ENCODE results near the gene MRGPRD.

MRGPRD gene

DNA sequence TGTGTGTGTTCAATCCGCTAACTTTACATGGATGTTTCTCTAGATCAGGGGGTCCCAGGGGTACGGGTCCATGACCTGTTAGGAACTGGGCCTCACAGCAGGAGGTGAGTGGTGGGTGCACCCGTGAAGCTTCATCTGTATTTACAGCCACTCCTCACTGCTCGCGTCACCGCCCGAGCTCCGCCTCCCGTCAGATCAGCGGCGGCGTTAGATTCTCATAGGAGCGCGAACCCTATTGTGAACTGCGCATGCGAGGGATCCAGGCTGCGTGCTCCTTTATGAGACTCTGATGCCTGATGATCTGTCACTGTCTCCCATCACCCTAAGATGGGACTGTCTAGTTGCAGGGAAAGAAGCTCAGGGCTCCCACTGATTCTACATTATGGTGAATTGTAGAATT is 31.9 kb downstream of the MRGPRD start:
- DNase-seq (ENCODE audit: low read depth in 1 of 2, low spot score in 1 of 2), result no peak

DNA sequence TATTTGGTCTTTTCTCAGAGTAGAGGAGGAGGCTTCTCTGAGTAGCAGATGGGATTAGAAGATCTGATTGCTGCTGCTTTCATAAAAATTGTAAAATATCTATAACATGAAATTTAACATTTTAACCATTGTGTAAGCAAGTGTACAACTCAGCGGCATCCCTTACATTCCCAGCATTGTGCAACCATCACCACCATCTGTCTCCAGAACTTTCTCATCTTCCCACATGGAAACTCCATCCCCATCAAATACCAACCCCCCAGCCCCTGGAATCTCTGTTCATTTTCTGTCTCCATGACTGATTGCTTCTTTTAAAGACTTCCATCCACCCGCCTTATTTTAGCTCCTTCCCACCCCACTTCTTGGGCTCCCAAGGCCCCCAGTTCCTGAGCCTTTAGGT is 32.3 kb downstream of the MRGPRD start:
- DNase-seq (ENCODE audit: low read depth in 1 of 2, low spot score in 1 of 2), result no peak

DNA sequence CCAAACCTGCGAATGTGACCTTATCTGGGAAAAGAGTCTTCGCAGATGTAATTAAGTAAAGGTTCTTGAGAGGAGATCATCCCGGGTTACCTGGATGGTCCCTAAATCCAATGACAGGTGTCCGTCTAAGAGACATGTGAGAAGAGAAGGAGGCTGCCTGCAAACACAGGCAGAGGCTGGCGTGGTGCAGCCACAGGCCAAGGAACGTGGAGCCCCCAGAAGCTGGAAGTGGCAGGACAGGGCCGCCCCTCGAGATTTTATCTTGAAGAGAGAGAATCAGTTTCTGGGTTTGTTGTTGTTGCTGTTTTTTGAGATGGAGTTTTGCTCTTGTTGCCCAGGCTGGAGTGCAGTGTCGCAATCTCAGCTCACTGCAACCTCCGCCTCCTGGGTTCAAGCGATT is 33.6 kb downstream of the MRGPRD start:
- no peak for DNase-seq (ENCODE audit: low read depth in 1 of 2, low spot score in 1 of 2)

DNA sequence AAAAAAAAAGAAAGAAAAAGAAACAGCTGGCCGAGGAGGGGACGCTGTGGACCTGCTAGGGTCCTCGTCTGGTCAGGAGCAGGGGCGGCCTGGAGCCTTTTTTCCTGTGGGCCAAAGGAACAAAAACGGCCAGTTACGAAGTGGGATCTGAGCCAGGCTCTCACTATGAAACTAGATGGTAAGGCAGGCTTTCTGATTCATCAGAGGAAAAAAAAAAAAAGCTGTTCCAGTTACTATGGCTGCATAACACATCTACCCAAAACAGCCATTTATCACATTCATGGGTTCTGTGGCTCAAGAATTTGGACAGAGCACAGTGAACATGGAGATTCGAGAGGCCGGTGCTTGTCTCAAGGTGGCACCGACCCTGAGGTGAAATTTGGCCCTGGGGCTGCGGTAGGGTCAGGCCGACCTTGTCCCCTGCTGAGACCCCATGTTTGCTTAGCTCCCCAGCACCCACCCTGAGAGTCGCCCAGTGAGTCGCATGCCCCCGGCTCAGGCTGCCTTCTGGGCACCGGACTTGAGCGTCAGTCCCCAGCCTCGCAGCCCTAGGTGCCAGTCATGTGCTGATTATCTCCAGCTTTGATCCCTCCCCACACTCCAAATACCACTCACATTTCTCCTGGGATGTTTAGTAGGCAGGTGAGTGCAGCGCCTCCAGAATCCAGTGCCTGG is 34.2 kb downstream of the MRGPRD start:
- no peak for DNase-seq (ENCODE audit: low read depth in 1 of 2, low spot score in 1 of 2)

DNA sequence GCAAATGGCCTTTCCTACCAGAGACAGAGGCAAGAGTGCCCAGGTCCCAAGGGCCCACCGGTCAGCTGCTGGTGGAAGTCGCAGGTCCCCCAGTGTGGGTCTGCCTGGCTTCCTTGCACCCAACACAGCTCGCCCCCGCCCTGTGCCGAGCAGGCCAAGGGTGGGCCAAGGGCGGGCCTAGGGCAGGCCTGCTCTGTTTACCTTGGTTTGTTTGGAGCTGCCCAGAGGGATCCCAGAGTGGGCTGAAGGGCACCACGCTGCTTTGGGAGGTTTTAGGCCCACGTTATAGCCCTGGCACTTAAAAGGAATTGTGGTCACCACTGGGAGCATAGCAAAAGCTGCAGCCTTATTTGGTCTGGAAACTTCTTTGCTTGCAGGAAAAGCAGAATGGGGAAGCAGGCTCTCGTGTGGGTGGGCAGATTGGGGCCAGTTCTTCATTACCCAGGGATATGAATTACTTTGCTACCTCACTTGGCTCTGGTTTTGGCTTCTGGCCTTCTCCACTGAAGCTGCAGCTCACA is 38.0 kb downstream of the MRGPRD start:
- DNase-seq (ENCODE audit: low read depth in 1 of 2, low spot score in 1 of 2), result no peak

DNA sequence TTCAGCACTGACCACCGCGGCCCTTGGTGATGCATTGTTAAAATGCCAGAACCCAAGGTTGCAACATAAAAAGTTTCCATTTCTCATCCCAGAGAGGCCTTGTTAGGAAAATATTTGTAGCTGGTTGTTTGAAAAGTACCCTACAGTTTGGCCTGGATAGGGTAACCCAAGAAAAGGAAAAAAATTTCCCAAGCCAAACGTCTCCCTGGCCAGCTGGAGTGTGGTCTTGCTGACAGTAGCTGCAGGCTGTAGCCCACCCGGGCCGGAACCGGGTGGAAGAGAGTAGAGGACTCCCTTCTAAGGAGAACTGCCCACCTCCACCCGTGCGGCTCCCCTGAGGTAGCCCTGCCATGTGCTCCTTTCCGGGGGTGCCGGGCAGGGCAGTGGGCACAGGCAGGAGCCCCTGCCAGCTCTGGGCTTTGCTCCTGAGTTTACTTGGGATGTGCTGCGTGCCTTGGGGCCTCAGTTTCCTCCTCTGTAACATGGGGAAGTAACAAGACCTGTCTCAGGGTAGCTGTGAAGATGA is 38.6 kb downstream of the MRGPRD start:
- DNase-seq (ENCODE audit: low read depth in 1 of 2, low spot score in 1 of 2), result no peak

DNA sequence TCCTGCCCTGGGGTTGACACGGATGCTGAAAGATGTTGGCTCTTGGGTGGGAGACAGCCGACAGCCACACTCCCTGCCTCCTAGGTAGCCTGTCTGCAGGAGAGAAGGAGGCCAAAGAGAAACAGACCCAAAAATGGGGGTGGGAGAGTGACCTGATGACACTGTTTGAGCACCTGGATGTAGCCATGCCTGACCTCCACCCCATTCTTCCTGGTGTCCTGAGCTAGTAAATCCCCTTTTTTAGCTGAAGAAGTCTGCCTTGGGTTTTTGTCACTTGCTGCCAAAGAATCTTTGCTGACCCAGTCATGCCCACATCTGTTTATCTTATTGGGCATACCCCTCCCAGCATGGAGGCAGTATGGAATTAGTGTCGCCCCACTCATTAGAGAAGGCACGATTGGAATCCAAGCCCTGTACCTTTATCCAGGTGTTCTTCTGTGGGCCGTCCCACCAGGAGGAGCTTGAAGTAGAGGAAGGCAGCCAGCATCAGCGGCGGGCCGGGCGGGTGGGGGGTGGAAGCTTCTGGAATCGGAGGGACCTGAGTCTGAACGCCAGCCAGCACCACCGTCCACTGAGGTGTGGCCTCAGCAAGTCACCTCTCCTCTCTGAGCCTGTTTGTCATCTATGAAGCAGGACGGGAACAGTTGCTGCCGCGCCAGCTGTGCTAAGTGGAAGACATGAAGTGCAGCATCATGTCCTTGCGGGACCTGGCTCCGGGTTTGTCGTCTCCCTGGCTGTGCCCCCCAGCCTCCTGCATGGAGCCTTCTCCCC is 39.3 kb downstream of the MRGPRD start:
- DNase-seq (ENCODE audit: low read depth in 1 of 2, low spot score in 1 of 2), result no peak

DNA sequence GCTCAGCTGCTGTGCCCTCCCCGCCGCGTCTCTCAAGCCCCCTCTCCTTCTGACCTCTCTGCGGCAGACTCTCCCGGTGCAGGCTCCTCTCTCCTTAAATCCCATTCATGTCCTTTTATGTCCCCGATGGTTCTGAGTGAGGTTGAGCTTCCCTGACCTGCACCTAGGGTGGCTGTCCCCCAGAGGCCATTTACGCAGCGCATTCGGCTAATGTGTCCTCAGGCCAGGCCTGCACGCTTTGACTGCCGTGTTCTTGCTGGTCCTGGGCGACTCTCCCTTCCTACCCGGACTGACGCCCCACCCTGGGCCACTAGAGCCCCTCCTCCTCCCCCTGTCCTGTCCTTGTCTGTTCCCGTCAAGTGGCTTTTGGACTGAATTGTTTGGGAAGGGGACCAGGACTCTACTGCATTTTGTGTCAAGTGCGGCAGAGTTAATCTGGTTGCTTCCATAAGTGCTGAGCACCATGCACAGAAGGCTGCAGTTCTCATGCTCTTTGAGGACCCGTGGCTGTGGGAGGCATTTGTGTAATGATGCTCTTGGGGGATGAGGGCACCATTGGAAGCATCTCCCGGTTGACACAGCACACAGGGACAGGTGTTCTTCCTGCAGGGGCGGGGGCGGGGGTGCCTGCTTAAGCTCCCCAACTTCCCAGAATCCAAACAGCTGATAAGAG is 40.0 kb downstream of the MRGPRD start:
- DNase-seq (ENCODE audit: low read depth in 1 of 2, low spot score in 1 of 2), result no peak

DNA sequence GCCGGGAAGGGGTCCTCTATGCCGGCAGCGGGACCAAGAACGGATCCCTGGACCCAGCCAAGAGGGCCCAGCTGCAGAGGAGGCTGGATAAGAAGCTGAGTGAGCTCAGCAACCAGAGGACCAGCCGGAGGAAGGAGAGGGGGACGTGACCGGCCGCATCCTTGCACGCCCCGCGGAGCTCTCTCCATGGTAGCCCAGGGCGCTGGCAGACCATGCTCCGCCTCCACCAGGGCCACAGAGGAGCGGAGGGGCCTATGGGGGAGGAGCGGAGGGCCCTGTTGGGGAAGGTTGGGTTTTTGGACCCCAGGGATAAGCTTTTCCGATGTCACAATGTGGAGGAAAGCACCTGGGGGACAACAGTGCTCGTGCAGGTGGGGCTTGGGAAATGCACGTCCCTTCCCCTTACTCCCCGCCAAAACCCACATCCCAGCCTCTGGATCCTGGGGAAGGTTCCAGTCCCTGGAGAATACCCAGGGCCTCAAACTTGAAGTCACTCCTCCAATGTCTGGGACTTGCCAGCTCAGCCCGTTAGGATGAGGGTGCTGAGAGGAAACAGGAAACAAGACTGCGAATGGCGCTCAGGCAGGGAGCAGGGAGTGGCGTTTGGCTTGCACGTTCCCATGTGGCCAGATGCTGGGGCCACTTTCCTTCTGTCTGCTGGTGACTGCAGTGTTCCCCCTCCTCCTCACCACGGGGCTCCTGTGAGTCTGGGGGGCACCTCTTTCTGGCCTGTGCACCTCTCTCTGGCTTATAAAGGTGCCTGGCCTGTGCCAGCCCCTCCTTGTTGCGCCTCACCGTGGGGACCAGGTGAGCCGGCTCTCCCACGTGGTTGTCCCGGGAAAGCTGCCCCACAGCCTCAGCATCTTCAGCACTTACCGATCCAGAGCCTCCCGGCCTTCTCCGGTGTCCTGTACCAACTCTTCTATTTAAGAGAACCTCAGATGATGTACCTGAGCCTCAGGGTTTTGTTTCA is 40.9 kb downstream of the MRGPRD start:
- no peak for DNase-seq (ENCODE audit: low read depth in 1 of 2, low spot score in 1 of 2)

DNA sequence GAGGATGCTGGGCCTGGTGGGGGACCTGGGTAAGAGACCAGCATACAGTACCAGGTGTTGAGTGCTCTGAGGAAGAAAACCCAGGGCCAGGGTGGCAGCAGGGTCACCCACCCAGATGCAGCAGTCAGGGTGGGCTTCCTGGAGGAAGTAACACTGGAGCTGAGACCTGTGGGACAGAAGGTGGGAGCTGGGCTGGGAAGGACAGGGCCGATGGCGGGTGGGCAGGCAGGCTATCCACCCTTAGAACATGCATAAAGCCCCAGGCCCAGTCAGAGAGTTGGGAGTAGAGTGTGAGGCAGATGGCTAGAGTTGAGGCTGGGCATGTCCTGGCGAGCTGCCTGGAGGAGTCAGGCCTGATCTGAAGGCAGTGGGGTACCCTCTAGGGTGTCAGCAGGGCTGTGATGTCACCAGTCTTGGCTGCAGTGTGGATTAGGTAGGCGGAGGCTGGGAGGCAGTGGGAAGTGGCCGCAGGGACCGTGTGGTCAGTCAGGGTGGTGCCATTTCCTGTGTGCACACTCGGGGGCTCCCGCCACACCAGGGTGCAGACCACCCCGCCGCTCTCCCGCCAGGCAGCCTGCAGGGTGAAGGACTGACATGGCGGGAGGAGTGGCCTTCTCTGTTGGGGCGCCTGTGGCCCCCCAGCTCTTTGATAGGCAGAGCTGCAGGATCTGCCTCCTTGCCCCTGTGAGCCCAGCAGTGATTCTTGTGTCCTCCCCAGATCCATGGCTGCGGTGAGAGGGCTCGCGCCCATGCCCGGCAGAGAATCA is 41.8 kb downstream of the MRGPRD start:
- no peak for DNase-seq (ENCODE audit: low read depth in 1 of 2, low spot score in 1 of 2)

DNA sequence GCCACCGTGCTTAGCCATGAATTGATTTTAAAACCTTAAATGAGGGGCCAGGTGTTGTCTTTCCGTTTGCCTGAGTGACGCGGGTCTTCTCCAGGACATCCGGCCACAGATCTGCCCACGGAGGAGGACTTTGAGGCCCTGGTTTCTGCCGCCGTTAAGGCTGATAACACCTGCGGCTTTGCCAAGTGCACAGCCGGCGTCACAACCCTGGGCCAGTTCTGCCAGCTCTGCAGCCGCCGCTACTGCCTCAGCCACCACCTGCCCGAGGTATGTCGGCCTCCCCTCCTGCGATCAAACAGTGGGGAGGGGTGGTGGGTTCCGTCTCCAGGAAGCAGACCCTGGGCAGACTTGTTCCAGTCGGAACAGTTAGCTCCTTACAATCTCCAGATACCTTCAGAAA is 42.7 kb downstream of the MRGPRD start:
- no peak for DNase-seq (ENCODE audit: low read depth in 1 of 2, low spot score in 1 of 2)

DNA sequence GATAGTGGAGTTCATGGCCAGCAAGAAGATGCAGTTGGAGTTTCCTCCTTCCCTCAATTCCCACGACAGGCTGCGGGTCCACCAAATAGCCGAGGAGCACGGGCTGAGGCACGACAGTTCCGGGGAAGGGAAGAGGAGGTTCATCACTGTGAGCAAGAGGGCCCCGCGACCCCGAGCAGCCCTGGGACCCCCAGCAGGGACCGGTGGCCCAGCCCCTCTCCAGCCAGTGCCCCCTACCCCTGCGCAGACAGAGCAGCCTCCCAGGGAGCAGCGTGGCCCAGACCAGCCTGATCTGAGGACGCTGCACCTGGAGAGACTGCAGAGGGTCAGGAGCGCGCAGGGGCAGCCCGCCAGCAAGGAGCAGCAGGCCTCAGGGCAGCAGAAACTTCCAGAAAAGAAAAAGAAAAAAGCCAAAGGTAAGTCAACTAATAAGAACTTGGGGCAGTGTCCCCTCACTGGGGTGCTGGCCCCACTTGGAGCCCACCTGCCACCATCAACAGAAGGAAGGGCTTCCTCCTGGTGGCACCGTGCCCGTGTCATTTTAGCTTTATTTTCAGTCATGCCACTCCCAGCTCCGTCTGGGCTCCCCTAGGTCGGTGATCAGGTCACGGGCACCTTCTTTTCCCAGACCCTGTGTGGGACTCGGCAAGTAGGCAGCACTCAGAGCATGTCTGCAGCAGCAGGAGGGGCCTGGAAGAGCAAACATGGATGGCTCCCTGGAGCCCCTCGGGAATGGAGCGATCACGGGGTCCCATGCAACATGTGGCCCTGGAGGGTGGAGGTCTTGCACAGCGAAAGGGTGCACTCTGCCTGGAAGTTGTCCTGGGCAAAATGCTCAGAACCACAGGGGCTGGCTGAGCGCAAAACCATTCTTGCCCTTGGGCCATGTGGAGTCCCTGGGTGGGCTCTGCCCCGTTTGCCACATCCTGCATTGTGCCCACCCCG is 43.8 kb downstream of the MRGPRD start:
- no peak for DNase-seq (ENCODE audit: low read depth in 1 of 2, low spot score in 1 of 2)

DNA sequence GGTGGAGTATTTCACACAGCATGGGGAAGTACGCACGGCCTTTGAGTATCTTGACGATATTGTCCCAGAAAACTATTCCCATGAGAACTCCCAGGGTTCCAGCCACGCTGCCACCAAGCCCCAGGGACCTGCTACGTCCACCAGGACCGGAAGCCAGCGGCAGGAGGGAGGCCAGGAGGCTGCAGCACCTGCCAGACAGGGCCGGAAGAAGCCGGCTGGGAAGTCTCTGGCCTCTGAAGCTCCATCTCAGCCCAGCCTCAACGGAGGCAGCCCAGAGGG is 44.5 kb downstream of the MRGPRD start:
- no peak for DNase-seq (ENCODE audit: low read depth in 1 of 2, low spot score in 1 of 2)

DNA sequence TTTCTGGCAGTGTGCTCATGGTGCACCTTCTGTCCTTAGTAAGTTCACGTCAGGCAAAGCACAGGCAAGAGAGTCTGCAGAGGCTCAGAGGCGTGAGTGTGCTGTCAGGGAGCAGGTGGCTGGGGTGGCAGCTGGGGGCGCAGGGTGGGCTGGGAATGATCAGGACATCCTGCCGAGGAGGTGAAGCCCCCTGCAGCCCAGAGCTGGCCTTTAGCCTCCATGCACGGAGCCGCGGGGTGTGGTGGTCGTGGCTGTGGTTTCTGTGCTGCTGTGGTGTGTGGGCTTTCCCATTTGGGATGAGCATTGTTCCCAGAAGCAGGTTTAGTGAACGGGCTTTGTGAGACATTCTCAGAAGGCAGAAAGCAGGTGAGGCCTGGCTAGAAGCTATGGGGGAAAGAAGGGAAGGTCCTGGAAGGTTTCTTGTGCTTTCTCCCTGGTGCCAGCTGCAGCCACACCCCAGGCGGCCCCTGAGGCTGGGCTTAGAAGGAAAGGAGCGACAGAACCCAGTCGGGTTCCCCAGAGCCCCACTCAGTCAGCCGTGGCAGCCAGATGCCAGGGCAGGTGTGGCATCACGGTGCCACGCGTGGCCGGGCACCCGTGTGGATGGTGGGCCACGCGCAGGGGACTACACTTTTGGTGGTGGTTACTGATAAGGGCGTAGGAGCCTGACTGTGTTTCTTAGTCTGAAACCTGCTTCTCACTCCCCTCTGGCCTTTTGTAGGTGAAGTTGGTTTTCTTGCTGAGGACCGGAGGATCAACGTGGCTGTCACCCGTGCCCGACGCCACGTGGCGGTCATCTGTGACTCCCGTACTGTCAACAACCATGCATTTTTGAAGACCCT is 45.0 kb downstream of the MRGPRD start:
- no peak for DNase-seq (ENCODE audit: low read depth in 1 of 2, low spot score in 1 of 2)

DNA sequence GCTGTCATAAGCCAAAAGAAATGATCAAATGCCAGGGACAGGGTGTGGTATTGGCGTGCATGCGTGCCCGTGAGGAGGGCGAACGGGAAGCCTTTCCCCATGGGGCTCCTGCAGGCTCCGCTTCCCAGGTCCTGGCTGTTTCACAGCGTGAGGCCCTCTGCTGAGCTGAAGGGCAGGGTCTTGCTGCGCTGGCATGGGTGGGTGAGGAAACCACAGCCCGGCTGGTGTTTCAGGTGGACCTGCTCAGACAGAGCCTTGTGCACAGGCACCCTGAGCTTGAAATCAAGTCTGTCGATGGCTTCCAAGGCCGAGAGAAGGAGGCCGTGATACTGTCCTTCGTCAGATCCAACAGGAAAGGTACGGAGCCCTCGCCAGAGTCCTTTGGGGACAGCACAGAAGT is 45.7 kb downstream of the MRGPRD start:
- DNase-seq (ENCODE audit: low read depth in 1 of 2, low spot score in 1 of 2), result no peak

DNA sequence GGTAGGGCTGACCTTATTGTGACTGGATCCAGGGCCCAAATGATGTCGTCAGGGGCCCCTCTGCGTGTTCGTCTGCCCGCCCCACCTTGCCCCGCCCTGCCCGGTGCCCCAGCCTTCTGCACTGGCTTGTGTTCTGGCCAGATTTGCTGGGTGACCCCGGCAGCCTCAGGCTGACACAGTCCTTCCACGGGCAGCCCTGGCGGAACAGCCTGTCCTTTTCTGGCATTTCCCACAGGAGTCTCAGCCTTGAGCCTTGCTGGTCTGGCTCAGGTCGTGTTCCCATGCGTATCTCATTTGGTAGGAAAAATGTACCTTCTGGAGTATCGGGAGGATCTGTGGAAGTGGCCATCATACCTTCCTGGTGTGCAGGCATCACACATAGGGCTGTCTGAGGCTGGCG is 46.1 kb downstream of the MRGPRD start:
- no peak for DNase-seq (ENCODE audit: low read depth in 1 of 2, low spot score in 1 of 2)

DNA sequence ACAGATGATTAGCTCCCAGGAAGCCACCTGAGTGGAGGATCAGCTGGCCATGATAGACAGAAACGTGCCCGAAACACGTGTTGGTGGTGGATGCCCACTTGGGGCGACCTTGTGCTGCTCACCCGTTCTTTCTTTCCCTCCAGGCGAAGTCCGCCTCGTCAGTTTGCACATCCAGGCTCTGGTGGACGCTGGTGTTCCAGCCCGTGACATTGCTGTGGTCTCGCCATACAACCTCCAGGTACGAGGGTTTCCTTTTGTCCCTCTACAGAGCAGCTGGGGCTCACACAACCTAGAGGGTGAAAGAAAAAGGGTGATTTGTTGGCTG is 46.5 kb downstream of the MRGPRD start:
- DNase-seq (ENCODE audit: low read depth in 1 of 2, low spot score in 1 of 2), result no peak

DNA sequence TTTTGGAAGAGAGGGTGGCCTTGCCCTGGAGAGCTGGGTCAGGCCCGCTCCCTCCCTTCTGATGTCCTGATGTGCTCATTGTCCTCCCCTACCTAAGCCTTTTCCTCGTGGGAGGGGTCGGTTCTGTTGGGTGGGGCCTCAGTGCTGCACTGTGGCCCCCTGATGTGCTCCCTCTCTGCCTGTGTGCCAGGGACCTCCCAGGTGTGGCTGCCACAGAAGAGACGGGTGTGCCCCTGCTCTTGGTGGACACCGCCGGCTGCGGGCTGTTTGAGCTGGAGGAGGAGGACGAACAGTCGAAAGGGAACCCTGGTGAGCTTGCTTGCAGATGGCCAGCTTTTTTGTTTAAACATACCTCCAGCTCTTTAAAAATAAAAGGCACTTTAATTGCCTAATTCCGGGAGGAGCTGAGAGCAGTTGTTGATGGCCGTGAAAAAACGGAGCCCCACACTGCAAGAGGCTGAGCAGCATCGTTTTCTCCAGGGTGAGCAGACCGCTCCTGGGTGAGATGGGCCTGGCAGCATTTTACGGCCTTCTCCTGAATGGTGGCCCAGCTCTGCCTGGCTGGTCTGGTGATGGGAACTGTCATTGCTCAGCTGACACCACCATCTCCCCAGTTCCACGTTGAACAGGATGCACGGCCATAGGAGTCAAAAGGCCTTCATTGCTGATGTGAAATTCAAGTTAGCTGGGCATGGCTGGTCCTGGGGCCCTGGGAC is 47.0 kb downstream of the MRGPRD start:
- DNase-seq (ENCODE audit: low read depth in 1 of 2, low spot score in 1 of 2), result no peak
